Pericardium fibroblast (primary cell): ENCODE data around the gene SPRY2. TPM values are rescaled to one million over a fixed set of nuclear protein-coding genes. Genes with fewer than 3 reads are reported as not detected.

Source experiments
- total RNA-seq: library from RNA; depleted of rRNA; stranded (reverse); fragments of >200 nt; gene quantifications from 2 replicates; pipeline ENCODE4 v1.2.3, GENCODE V29; 2015

The SPRY2 gene, protein sequence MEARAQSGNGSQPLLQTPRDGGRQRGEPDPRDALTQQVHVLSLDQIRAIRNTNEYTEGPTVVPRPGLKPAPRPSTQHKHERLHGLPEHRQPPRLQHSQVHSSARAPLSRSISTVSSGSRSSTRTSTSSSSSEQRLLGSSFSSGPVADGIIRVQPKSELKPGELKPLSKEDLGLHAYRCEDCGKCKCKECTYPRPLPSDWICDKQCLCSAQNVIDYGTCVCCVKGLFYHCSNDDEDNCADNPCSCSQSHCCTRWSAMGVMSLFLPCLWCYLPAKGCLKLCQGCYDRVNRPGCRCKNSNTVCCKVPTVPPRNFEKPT
- 20.5 and 32.3 TPM in 2 replicates for total RNA-seq

DNA sequence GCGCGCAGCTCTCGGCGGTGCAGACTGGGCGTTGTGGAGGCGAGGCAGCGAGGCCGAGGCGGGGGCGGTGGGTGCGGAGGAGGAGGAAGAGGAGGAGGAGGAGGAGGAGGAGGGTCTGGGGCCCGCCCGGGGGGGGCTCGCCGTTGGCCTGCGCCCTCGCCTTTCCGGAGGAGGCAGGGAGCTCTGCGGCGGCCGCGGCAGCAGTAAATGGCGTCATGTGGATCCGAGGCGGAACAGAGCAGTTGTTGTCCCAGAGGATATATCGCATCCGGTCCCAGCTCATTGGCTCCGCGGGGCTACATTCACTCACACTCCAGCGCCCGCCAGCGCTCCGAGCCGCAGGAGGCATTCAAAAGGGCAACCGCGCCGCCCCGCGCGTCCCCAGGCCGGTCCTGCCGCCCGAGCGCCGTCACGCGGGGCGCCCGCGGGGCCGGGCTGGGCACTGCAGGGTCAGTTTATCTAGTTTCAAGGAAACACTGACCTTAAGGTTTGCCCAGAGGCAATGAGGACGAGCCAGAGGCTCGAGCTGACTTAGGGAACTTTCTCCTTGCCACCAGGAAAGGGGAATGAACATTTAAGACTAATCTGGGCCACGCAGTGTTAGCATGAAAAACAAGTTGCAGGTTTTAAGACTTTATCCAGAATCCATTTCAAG, at the start of gene SPRY2:
TSS of gene SPRY2 (minus strand) at position 26 of the 655 bp plus-strand sequence. CDS start 3,421 bp downstream, outside the sequence.

